AG20443 (cell line): Measurements from ENCODE around the gene SDCCAG8.
A peak's percentile ranks its signal among the peaks of the same experiment; 100 is the strongest.

ENCODE experiments used
- DNase-seq: peaks from one replicate; pipeline ENCODE4 v3.0.0; 2012; ENCODE audit warnings: low spot score, mixed read lengths

SDCCAG8 gene

GRCh38 chr1:243483952-243484351 lies 228.1 kb downstream of the SDCCAG8 start:
- no peak for DNase-seq

DNA sequence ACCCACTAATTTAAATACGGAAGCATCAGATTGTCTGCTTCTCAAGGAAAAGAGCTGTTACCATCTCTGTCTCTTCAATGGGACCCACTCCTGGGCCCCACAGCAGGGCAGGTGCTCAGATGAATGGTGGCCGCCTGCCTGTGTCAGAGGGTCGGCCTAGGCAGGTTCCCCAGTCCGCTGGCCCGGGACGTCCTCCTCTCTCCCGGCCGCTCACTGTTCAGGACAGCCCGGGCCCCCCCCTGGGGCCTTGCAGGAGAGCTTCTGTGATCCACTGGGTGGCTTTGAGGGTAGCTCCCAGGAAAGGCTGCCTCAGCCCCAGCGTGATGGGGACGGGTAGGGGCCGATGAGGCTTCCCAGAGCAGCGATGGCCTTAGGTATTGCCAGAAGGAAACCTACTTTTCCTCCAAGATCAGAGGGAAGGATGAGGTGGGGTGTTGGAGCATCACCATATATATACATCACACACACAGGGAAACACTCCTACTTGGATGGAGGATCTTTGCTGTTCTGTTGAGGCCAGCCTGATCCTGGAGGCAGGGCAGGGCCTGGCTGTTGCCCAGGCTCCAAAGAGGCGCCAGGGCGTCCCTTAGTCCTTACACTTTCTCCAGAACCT lies 231.3 kb downstream of the SDCCAG8 start:
- no peak for DNase-seq

- no peak for DNase-seq
These were observed 231.9 kb downstream of the SDCCAG8 start for GRCh38 chr1:243487649-243488227.

GRCh38 chr1:243488459-243489157 lies 232.8 kb downstream of the SDCCAG8 start:
- no peak for DNase-seq

- no peak for DNase-seq
These were observed 233.3 kb downstream of the SDCCAG8 start for GRCh38 chr1:243489158-243489527.

DNA sequence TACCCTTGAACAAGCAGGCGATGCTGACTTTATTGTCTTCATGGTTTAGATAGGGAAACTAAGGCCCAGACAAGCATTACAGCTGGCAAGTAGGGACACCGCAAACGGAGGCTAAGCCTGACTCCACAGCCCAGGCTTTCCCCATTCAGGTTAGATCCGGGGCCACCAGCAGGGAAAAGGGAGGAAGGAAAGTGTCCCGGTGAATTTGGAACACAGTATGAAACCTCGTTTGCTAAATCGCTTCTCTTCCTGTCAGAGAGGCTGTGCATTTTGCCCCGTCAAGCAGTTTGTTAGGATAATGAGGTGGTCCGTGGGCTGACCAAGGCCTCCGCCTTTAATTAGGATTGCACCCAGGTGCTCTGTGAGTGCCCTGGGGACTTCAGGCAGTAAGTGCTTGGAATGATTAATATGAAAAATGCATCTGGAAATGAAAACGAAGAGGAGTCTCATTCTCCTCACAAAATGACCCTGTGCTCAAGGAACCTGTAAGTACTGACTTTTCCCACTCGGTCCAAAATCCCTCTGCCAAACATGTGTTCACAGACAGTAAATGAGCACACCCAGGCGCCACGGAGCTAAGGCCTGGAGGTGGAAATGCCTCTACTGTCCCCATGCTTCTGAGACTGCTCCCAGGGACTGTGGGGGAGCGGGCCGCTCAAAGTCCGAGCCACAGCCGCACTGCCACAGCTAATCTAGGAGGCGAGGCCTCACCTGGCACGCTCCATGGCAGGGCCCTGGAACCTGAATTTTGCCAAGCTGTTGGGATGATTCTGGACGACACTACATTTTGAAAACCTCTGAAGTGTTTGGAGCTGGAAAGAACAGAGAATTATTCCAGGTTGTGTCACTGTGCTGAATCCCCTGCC lies 234.1 kb downstream of the SDCCAG8 start:
- DNase-seq = no peak

DNA sequence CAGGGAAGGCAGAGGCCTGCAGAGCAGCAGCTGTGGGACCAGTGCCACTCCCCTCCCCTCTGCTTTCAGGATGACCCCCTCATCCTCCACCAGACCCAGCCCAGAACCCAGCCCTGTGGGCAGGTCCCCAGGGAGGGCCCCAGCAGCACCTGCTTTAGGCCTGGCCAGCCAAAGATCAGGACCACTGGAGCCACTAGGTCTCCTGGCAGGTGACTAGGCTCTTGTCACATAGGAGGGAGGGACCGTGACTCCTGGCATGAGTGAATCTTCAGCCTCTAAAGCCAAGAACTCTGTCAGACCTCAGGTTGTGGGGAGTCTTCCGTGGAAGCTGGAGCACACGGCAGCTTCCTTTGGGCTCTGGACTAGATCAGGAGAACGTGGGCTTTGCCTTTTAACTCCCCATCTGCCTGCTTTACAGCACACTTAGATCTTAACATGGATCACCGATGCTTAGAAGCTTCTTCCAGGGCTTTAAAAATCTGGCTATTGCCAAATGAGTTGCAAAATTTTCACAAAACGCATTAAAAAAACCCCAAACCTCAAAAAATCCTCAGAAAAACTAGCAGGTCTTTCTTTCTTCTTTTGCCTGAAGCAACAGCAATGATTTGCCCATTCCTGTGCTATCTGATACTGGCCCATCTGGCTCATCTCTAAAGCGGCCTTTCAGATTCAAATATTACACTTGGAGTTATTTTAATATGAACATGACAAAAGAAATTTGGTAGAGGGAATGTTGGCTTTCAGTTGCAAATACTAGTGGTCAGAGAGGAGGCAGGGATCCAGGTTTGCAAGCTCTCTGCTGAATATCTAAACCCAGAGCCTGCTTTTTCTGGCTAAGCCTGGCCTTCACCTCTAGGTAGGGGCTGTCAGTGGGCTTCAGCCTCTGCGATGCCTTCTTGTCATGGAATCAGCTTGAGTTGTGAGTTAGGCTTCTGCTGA lies 235.2 kb downstream of the SDCCAG8 start:
- DNase-seq = peak; percentile 82

DNA sequence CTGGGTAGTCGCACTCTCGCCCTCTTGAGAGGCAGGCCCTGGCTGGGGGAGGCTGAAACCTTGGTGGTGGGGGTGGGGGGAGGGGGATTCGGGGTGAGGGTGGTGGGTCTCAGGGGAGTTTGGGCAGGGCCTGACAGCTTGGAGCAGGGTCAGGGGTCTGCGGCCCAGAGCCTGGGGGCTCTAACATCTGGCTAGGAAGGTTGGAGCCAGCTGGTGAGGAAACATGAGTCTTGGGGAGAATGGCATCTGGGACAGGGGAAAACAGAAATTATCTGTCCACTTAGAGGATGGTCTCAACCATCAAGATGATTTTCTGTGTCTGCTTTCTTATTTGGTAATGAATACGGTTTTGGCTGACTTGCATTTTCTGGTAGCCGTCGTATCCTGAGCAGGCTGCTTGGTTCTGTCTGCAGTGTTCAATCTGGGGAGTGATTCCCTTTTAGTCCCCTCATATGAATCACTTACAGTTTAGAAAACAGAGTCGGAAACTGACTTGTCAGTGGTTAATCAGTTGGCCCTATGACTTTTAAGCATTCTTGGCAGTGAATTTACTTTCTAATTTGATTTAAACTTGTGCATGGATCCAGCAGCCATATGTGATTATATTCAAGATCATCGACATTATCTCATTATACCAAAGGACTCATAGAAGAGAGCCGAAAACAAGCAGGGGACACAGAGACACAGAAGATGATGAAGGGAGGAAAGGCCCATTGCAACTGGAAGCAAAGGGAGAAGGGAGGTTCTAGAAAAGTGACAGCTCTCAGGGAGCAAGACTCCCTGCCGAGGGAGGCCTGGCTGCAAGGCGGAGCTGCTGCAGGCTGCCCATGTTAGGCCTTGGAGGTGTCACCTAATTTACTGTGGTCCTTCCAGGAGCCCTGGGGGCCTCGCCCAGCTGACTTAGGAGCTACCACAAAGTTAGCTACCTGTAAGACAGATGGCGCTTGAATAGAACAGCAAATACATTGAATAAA lies 237.6 kb downstream of the SDCCAG8 start:
- no peak for DNase-seq

GRCh38 chr1:243494741-243495431 lies 239.0 kb downstream of the SDCCAG8 start:
- DNase-seq = no peak

DNA sequence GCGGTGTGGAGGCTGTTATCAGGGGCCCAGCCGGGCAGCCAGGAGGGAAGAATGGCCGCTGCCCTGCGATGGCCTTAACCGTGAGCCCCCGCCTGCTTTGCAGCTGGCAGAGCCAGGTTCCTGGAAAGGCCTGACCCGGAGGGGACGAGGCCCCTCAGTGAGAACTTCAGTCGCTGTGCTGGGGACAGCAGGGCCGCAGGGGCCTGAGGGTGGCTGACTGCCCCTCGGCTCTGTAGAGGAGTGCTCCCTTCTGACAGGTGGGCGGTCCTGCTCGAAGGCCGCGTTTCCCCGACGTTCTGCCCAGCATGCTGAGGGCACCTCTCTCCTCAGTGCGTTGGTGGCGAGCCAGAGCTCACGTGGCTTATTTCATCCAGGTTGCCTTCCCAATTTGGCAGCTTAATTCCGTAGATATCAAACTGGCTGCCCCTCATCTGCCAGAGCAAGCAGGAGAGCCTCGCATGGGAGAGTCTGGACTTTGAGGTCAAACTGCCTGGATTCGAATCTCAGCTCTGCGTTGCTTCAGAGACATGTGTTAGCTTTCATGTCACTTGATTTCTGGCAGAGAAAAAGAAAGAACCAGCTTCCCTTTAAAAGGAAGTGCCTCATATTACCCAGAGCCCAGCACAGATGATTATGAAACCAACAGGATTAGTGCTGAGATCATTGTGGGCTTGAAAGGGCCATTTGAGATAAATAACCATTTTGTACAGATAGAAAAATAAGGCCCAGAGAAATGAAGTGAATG lies 239.8 kb downstream of the SDCCAG8 start:
- DNase-seq = peak; percentile 72

GRCh38 chr1:243496187-243496646 lies 240.4 kb downstream of the SDCCAG8 start:
- peak; percentile 27 for DNase-seq

DNA sequence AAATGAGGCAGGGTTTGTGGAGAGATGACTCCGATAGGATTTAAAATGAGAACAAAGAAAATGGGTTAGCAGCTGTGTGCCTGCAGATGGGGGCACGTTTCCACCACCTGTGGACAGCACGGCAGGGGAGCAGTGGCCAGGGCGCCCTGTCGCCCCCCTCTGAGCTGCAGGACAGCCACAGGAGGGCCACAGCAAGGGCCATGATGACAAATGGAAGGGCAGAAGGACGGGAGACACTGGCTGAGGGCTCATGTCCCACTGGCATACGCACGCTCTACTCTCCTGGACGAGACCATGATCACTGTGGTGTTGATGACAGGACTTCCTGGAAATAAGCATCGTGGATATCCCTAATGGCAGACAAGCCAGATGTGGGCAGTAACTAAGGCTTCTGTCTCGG lies 241.0 kb downstream of the SDCCAG8 start:
- no peak for DNase-seq

- no peak for DNase-seq
These were observed 242.3 kb downstream of the SDCCAG8 start for GRCh38 chr1:243497939-243498681.

- no peak for DNase-seq
These were observed 243.4 kb downstream of the SDCCAG8 start for GRCh38 chr1:243499248-243499647.

DNA sequence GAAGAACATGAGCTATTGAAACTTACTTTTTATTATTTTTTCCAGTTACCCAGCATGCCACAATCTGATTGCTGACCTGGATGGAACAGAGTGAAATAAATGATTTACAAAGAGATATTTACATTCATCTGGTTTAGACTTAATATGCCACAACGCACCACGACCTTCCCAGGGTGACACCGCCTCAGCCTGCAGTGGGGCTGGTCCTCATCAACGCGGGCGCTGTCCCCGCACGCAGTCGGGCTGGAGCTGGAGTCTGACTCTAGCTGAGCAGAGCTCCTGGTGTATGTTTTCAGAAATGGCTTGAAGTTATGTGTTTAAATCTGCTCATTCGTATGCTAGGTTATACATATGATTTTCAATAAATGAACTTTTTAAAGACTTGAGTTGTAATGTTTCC lies 243.9 kb downstream of the SDCCAG8 start:
- DNase-seq = no peak

DNA sequence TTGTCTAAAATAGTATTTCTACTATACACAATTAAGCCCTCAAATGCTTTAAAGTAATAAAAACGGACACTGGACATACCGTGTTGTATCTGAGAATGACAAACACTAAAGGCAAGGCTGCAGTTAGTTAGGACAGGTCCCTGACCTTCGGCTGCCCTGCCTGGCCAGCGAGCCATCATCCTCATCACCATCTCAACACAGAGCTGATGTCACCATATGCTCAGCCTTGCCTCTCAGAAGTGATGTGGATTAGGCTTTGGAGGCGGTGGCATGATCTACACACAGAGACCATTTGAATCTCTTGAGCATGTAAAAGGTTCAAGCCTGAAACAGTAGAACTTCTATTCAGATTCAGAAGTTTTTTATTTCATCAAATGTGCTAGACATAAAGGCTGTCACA lies 244.7 kb downstream of the SDCCAG8 start:
- DNase-seq = no peak

- DNase-seq = peak; percentile 66
These were observed 245.2 kb downstream of the SDCCAG8 start for GRCh38 chr1:243501002-243501401.

DNA sequence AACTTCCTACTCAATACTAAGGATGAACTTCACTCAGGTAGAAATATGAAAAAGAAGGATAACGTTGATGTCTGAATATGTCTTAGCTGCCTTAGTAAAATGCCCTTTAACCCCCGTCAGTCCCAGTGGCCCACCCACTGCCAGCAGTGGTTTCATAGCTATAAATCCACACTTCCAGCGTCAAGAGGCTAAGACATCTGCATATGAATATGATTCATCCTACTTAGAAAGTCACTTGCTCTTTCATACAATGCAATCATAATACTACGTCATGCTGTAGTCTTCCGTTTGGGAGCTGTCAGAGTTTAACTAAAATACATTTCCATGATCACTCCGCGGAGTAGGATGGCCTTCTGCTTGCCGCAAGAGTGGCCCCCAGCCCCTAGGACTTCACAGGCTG lies 247.3 kb downstream of the SDCCAG8 start:
- no peak for DNase-seq
